Upper lobe of left lung (tissue), 6 donors: ENCODE results near the gene UBE2U. TPM values are rescaled to one million over a fixed set of nuclear protein-coding genes. Genes with fewer than 3 reads are reported as not detected.

Experiments used
- ATAC-seq, 2 donors: fragments of 200-7000 bp; cut with Tn5 transposase; one replicate each; pipeline ENCODE4 v1.9.1; 2022; ENCODE audit warnings: mild to moderate bottlenecking in 2 of 2, moderate library complexity in 2 of 2; ENCODE audit not compliant: low FRiP score in 2 of 2
- DNase-seq, 2 donors: peaks; one replicate each; pipeline ENCODE4 v3.0.0-alpha.2; 2019 to 2020
- H3K27ac ChIP-seq, 4 donors: fragments of 200-600 bp; sonication (generic); one replicate each; pipeline ENCODE4 v1.5.1; 2016 to 2019
- H3K27me3 ChIP-seq, 4 donors: fragments of 200-600 bp; sonication (generic); one replicate each; pipeline ENCODE4 v1.5.1; 2017 to 2019
- H3K36me3 ChIP-seq, 4 donors: fragments of 200-600 bp; sonication (generic); one replicate each; pipeline ENCODE4 v1.5.1; 2016 to 2019
- H3K4me1 ChIP-seq, 4 donors: fragments of 200-600 bp; sonication (generic); one replicate each; pipeline ENCODE4 v1.5.1; 2018 to 2019
- H3K4me3 ChIP-seq, 4 donors: fragments of 200-600 bp; sonication (generic); one replicate each; pipeline ENCODE4 v1.5.1; 2017 to 2019; ENCODE audit warnings: mild to moderate bottlenecking in 2 of 4, moderate library complexity in 1 of 4
- H3K9me3 ChIP-seq, 4 donors: fragments of 200-600 bp; sonication (generic); one replicate each; pipeline ENCODE4 v1.5.1; 2018 to 2019
- EP300 ChIP-seq, 4 donors: sonication (generic); formaldehyde crosslinking; IDR thresholded peaks; one replicate each; pipeline ENCODE4 v1.5.1; 2017; ENCODE audit warnings: antibody characterized with exemption in 4 of 4, control low read depth in 2 of 4
- POLR2A ChIP-seq, 4 donors: fragments of 450-650 bp; IDR thresholded peaks; one replicate each; pipeline ENCODE4 v1.5.1; 2016 to 2017; ENCODE audit warnings: antibody characterized with exemption in 4 of 4, mild to moderate bottlenecking in 2 of 4
- POLR2AphosphoS5 ChIP-seq, 2 donors: sonication (generic); formaldehyde crosslinking; IDR thresholded peaks; one replicate each; pipeline ENCODE4 v1.5.1; 2017; ENCODE audit warnings: antibody characterized with exemption in 2 of 2
- WGBS, 2 donors: methylation state at CpG; one replicate each; pipeline ENCODE4 v1.1.5; 2017 to 2018; 5-methylcytosine and 5-hydroxymethylcytosine counted together
- total RNA-seq, 6 donors: library from RNA; depleted of rRNA in 4 of 6; stranded (reverse); fragments of >200 nt in 4 of 6; gene quantifications; one replicate each; pipeline versions ENCODE4 v1.1.0 to v1.2.1, GENCODE V29; 2016 to 2021
- TF ChIP-seq, protein P1 (sequence below), 6 experiments: fragments of 450-650 bp in 4 of 6; fragments of 200-600 bp in 2 of 6; sonication (generic) in 2 of 6; IDR thresholded peaks; one replicate each; pipeline ENCODE4 v1.5.1; 2016 to 2019; ENCODE audit warnings: antibody characterized with exemption in 6 of 6
- donor health status: DM: no; HTN: no; CAD: no; lungs with moderate emphysema.
- donor health status: DM: no; HTN: yes; CAD: no; lungs with severe emphysema.

Gene UBE2U
- total RNA-seq, 6 donors from 2014 or later: 0.34 TPM; not detected in 5

- whole genome bisulfite sequencing, 2 donors: 86 to 88% methylated on average over 8 of the region's 8 CpGs
- peaks cover 0 to 3% (median 0%) of the 10 kb centered on the region in 4 donors for H3K27me3 ChIP-seq
Observed at GRCh38 chr1:64296459-64296858, 93.0 kb downstream of the UBE2U start.

GRCh38 chr1:64302194-64302593, 98.8 kb downstream of the UBE2U start:
- H3K4me1 ChIP-seq: no peaks in the 10 kb centered on the region
- no peak overlapping the region for H3K4me3 ChIP-seq
- 71 to 92% methylated on average over 3 of the region's 3 CpGs for WGBS, 2 donors
- no peak for TF ChIP-seq POLR2A (IDR thresholded peaks at IDR 0.05)
- no peak for TF ChIP-seq POLR2AphosphoS5 (IDR thresholded peaks at IDR 0.05)
- no peak overlapping the region for H3K27ac ChIP-seq
- H3K36me3 ChIP-seq: no peaks in the 10 kb centered on the region
- H3K9me3 ChIP-seq: no peaks in the 10 kb centered on the region
- no peaks in the 10 kb centered on the region for H3K27me3 ChIP-seq
- DNase-seq (no peak), ATAC-seq (no peak)

More at GRCh38 chr1:64296459-64296858, 93.0 kb downstream of the UBE2U start:
- ATAC-seq (no peak), DNase-seq (no peak)
- H3K27ac ChIP-seq: no peak overlapping the region
- H3K4me3 ChIP-seq: no peak overlapping the region
- no peaks in the 10 kb centered on the region for H3K4me1 ChIP-seq
- no peaks in the 10 kb centered on the region for H3K9me3 ChIP-seq
- no peaks in the 10 kb centered on the region for H3K36me3 ChIP-seq
- TF ChIP-seq, protein P1, sequence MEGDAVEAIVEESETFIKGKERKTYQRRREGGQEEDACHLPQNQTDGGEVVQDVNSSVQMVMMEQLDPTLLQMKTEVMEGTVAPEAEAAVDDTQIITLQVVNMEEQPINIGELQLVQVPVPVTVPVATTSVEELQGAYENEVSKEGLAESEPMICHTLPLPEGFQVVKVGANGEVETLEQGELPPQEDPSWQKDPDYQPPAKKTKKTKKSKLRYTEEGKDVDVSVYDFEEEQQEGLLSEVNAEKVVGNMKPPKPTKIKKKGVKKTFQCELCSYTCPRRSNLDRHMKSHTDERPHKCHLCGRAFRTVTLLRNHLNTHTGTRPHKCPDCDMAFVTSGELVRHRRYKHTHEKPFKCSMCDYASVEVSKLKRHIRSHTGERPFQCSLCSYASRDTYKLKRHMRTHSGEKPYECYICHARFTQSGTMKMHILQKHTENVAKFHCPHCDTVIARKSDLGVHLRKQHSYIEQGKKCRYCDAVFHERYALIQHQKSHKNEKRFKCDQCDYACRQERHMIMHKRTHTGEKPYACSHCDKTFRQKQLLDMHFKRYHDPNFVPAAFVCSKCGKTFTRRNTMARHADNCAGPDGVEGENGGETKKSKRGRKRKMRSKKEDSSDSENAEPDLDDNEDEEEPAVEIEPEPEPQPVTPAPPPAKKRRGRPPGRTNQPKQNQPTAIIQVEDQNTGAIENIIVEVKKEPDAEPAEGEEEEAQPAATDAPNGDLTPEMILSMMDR (IDR thresholded peaks at IDR 0.05): no peak
- TF ChIP-seq EP300 (IDR thresholded peaks at IDR 0.05) (no peak), POLR2AphosphoS5 (IDR thresholded peaks at IDR 0.05) (no peak), POLR2A (IDR thresholded peaks at IDR 0.05) (no peak)

- no peaks in the 10 kb centered on the region for H3K4me1 ChIP-seq
- H3K36me3 ChIP-seq: no peaks in the 10 kb centered on the region
- no peak overlapping the region for H3K27ac ChIP-seq
- ATAC-seq (no peak), DNase-seq (no peak)
- TF ChIP-seq POLR2AphosphoS5 (IDR thresholded peaks at IDR 0.05) (no peak), EP300 (IDR thresholded peaks at IDR 0.05) (no peak), POLR2A (IDR thresholded peaks at IDR 0.05) (no peak)
- TF ChIP-seq, protein P1 (IDR thresholded peaks at IDR 0.05): no peak
- no peak overlapping the region for H3K4me3 ChIP-seq
- no peaks in the 10 kb centered on the region for H3K27me3 ChIP-seq
- H3K9me3 ChIP-seq: no peaks in the 10 kb centered on the region
- 85 to 98% methylated on average over 2 of the region's 2 CpGs for WGBS, 2 donors
Observed at GRCh38 chr1:64302971-64303370, 99.5 kb downstream of the UBE2U start.

DNA sequence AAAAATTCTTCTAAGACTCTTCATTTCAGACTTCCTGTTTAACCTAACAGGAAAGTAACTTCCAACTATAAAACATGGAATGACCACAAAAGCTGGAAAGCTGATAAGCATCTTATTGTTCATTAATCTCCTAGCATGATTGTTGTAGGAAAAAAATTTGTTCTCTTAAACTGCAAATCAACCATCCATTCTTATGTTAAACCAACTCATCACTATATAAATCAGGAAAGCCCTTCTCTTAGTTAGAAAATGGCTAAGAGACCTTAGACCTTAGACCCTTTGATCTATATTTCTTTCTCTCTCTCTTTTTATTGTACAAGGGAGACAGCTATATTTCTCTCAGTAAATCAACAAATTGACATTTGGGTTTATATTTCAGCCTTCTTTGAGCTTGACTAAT, 101.4 kb downstream of the UBE2U start:
- H3K4me1 ChIP-seq: peaks cover 0 to 10% (median 0%) of the 10 kb centered on the region in 4 donors
- no peak overlapping the region for H3K4me3 ChIP-seq
- no peak for DNase-seq
- no peak for ATAC-seq
- TF ChIP-seq POLR2AphosphoS5 (IDR thresholded peaks at IDR 0.05) (no peak), POLR2A (IDR thresholded peaks at IDR 0.05) (no peak), EP300 (IDR thresholded peaks at IDR 0.05) (no peak)
- TF ChIP-seq, protein P1 (IDR thresholded peaks at IDR 0.05): no peak
- H3K9me3 ChIP-seq: no peaks in the 10 kb centered on the region
- H3K27me3 ChIP-seq: no peaks in the 10 kb centered on the region
- H3K36me3 ChIP-seq: no peaks in the 10 kb centered on the region
- H3K27ac ChIP-seq: no peak overlapping the region

- H3K4me1 ChIP-seq: peaks cover 0 to 10% (median 0%) of the 10 kb centered on the region in 4 donors
- DNase-seq: no peak
- ATAC-seq: no peak
- WGBS, 2 donors: 42 to 45% methylated on average over 6 of the region's 6 CpGs
- H3K36me3 ChIP-seq: no peaks in the 10 kb centered on the region
- no peak overlapping the region for H3K27ac ChIP-seq
- TF ChIP-seq EP300 (IDR thresholded peaks at IDR 0.05) (no peak), POLR2AphosphoS5 (IDR thresholded peaks at IDR 0.05) (no peak), POLR2A (IDR thresholded peaks at IDR 0.05) (no peak)
- TF ChIP-seq, protein P1 (IDR thresholded peaks at IDR 0.05): no peak
- no peaks in the 10 kb centered on the region for H3K27me3 ChIP-seq
- no peak overlapping the region for H3K4me3 ChIP-seq
- H3K9me3 ChIP-seq: no peaks in the 10 kb centered on the region
Observed at GRCh38 chr1:64308866-64309265, 105.4 kb downstream of the UBE2U start.
